Tibial nerve (tissue), 4 donors: ENCODE measurements around the gene CKAP5. TPM values are rescaled to one million over a fixed set of nuclear protein-coding genes. Genes with fewer than 3 reads are reported as not detected.

Experiments
- DNase-seq, 2 donors: peaks; one replicate each; pipeline ENCODE4 v3.0.0-alpha.2; 2019; ENCODE audit warnings: low spot score in 2 of 2
- H3K27ac ChIP-seq, 4 donors: fragments of 200-600 bp; sonication (generic) in 3 of 4; one replicate each; pipeline ENCODE4 v1.5.1; 2017 to 2019; ENCODE audit warnings: mild to moderate bottlenecking in 1 of 4
- H3K27me3 ChIP-seq, 2 donors: fragments of 200-600 bp; sonication (generic) in 1 of 2; one replicate each; pipeline versions ENCODE4 v1.5.1 to v1.6.0; 2017 to 2019
- H3K36me3 ChIP-seq, 3 donors: fragments of 200-600 bp; sonication (generic); one replicate each; pipeline ENCODE4 v1.5.1; 2018 to 2019
- H3K4me1 ChIP-seq, 4 donors: fragments of 200-600 bp; sonication (generic) in 3 of 4; one replicate each; pipeline ENCODE4 v1.5.1; 2017 to 2019
- H3K4me3 ChIP-seq, 4 donors: fragments of 200-600 bp; sonication (generic) in 3 of 4; one replicate each; pipeline ENCODE4 v1.5.1; 2017 to 2019; ENCODE audit warnings: mild to moderate bottlenecking in 1 of 4, moderate library complexity in 1 of 4
- H3K9me3 ChIP-seq, 4 donors: fragments of 200-600 bp; sonication (generic) in 3 of 4; one replicate each; pipeline ENCODE4 v1.5.1; 2017 to 2019
- EP300 ChIP-seq, 2 donors: sonication (generic); formaldehyde crosslinking; IDR thresholded peaks; one replicate each; pipeline ENCODE4 v1.6.1; 2017; ENCODE audit warnings: antibody characterized with exemption in 2 of 2, mild to moderate bottlenecking in 1 of 2
- POLR2A ChIP-seq, 2 donors: fragments of 450-650 bp; IDR thresholded peaks; one replicate each; pipeline ENCODE4 v1.6.1; 2017; ENCODE audit warnings: antibody characterized with exemption in 2 of 2, mild to moderate bottlenecking in 2 of 2, moderate library complexity in 2 of 2
- WGBS, 2 donors: methylation state at CpG; one replicate each; pipeline ENCODE4 v1.1.5; 2018; 5-methylcytosine and 5-hydroxymethylcytosine counted together
- total RNA-seq, 4 donors: library from RNA; depleted of rRNA; stranded (reverse); fragments of >200 nt; gene quantifications; one replicate each; pipeline ENCODE4 v1.1.0, GENCODE V29; 2016
- TF ChIP-seq, protein P1 (sequence below), 5 experiments: fragments of 200-600 bp in 3 of 5; fragments of 450-650 bp in 2 of 5; sonication (generic) in 3 of 5; IDR thresholded peaks; one replicate each; pipeline ENCODE4 v1.5.1; 2016 to 2019; ENCODE audit warnings: antibody characterized with exemption in 5 of 5, mild to moderate bottlenecking in 3 of 5, moderate library complexity in 2 of 5

Gene CKAP5
- total RNA-seq, 4 donors from 2014 or later = 36.9 to 52.7 (median 47.7) TPM

DNA sequence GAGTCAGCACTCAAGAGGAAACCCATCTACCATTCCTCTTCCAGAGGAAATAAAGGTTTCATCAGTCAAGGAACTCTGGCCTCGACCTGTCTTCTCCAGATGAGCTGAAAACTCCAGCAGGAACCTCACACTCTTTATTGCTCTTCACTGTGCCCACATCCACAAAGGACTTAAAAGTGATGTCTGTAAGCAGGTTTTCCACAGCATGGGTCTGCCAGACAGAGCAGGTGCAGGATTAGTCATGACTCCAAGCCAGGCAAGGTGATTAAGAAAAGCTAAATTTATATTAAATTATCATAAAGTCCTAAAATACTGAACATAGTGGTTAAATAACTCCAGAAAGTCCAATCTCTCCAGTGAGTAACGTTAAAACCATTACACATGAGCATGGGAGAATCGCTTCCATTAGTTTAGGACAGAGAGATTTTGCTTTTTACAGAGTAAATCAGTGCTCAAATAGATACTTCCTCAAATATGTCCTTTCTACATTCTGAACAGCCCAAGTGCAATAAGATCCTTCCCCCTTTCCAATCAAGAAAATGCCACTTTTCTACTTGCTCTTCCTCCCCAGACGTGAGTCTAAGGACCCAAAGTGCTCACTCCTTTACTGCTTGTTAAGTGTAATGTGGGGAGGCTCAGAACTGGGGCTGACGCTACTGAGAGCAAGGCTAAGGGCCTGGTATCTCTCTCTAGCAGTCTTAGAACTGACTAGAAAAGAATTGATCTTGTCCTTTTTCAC, 10.7 kb upstream of the CKAP5 start:
- peak overlapping the region in 1 of 4 donors; percentile 4 for H3K27ac ChIP-seq
- H3K36me3 ChIP-seq = peaks cover 0 to 13% (median 0%) of the 10 kb centered on the region in 3 donors
- H3K4me3 ChIP-seq = no peak overlapping the region
- H3K27me3 ChIP-seq = no peaks in the 10 kb centered on the region
- H3K4me1 ChIP-seq = no peaks in the 10 kb centered on the region
- H3K9me3 ChIP-seq = no peaks in the 10 kb centered on the region
- 57 to 72% methylated on average over 5 of the region's 5 CpGs for WGBS, 2 donors
- TF ChIP-seq, protein P1, sequence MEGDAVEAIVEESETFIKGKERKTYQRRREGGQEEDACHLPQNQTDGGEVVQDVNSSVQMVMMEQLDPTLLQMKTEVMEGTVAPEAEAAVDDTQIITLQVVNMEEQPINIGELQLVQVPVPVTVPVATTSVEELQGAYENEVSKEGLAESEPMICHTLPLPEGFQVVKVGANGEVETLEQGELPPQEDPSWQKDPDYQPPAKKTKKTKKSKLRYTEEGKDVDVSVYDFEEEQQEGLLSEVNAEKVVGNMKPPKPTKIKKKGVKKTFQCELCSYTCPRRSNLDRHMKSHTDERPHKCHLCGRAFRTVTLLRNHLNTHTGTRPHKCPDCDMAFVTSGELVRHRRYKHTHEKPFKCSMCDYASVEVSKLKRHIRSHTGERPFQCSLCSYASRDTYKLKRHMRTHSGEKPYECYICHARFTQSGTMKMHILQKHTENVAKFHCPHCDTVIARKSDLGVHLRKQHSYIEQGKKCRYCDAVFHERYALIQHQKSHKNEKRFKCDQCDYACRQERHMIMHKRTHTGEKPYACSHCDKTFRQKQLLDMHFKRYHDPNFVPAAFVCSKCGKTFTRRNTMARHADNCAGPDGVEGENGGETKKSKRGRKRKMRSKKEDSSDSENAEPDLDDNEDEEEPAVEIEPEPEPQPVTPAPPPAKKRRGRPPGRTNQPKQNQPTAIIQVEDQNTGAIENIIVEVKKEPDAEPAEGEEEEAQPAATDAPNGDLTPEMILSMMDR (IDR thresholded peaks at IDR 0.05) = no peak
- TF ChIP-seq POLR2A (IDR thresholded peaks at IDR 0.05) = no peak
- no peak for TF ChIP-seq EP300 (IDR thresholded peaks at IDR 0.05)
- DNase-seq = no peak

DNA sequence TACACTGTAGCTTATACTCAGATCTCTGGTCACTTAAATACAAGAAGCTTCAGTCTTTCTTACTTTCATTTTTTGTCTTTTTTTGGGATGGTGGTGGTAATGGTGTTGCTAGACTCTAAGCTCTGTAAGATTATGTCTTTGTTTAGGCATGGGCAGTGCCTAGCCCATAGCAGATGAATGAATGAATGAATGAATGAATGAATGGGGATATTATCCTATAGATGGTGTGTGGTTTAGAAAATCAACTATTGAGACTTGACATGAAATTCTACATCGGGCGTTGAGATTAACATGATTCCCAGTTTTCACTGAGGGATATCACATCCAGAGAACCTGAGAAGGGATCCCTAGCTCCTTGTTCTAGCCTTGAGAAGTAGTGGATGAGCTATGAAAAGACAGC, 9.8 kb upstream of the CKAP5 start:
- DNase-seq = no peak
- WGBS, 2 donors = 95 to 98% methylated on average over 2 of the region's 2 CpGs
- H3K4me3 ChIP-seq = no peak overlapping the region
- H3K27me3 ChIP-seq = no peaks in the 10 kb centered on the region
- H3K36me3 ChIP-seq = peaks cover 0 to 13% (median 0%) of the 10 kb centered on the region in 3 donors
- H3K9me3 ChIP-seq = no peaks in the 10 kb centered on the region
- TF ChIP-seq, protein P1 (IDR thresholded peaks at IDR 0.05) = no peak
- TF ChIP-seq EP300 (IDR thresholded peaks at IDR 0.05) (no peak), POLR2A (IDR thresholded peaks at IDR 0.05) (no peak)
- no peaks in the 10 kb centered on the region for H3K4me1 ChIP-seq
- H3K27ac ChIP-seq = no peak overlapping the region

DNA sequence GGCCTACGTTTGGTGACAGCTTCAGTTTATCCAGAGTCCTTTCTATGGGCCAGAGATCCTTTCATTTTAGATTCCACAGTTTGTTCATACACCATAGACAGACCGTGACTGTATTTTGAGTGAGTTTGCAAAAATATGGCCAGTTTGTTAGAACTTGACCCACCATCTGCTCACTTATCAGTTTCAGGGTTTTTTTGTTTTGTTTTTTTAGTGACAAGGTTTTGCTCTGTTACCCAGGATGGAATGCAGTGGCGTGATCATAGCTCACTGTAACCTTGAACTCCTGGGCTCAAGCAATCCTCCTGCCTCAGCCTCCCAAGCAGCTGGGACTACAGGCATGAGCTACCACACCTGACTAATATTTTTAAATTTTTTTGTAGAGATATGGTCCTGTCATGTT, 9.1 kb upstream of the CKAP5 start:
- no peak overlapping the region for H3K27ac ChIP-seq
- no peaks in the 10 kb centered on the region for H3K27me3 ChIP-seq
- TF ChIP-seq, protein P1 (IDR thresholded peaks at IDR 0.05) = no peak
- TF ChIP-seq POLR2A (IDR thresholded peaks at IDR 0.05) = no peak
- TF ChIP-seq EP300 (IDR thresholded peaks at IDR 0.05) = no peak
- H3K9me3 ChIP-seq = no peaks in the 10 kb centered on the region
- no peak for DNase-seq
- H3K4me1 ChIP-seq = no peaks in the 10 kb centered on the region
- peaks cover 0 to 13% (median 0%) of the 10 kb centered on the region in 3 donors for H3K36me3 ChIP-seq
- WGBS, 2 donors = 83 to 90% methylated on average over 3 of the region's 3 CpGs
- no peak overlapping the region for H3K4me3 ChIP-seq

DNA sequence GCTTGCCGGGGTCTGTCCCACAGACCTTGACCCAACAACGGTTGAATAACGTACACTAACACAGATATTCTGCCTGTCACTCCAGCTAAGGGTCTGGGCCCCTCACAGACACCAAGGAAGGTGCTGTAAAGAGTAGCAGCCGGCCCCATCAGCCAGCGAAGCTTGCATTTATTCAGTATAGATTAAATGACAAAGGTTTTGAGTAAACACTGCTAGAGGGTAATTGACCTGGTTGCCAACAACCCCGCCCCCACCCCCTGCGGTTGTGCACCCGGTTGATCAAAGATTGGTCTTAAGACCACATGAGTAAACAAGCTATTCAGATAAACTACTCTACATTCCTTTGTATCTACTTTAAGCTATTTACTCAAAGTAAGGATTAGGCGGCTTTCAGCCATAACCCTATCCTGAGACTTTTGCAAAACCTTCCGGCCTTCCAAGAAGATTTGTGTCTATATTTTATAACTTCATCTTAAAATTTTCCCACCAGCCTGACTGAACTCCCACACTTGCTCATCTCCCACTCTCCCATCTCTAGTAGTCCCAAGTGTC, 4.8 kb upstream of the CKAP5 start:
- DNase-seq = no peak
- Histone ChIP-seq H3K27ac (no peak overlapping the region), H3K9me3 (no peaks in the 10 kb centered on the region), H3K4me3 (no peak overlapping the region), H3K4me1 (peaks cover 0 to 7% (median 0%) of the 10 kb centered on the region in 4 donors), H3K27me3 (no peaks in the 10 kb centered on the region), H3K36me3 (no peaks in the 10 kb centered on the region)
- 70 to 72% methylated on average over 10 of the region's 10 CpGs for WGBS, 2 donors
- TF ChIP-seq EP300 (IDR thresholded peaks at IDR 0.05) (no peak), POLR2A (IDR thresholded peaks at IDR 0.05) (no peak)
- TF ChIP-seq, protein P1 (IDR thresholded peaks at IDR 0.05) = no peak

DNA sequence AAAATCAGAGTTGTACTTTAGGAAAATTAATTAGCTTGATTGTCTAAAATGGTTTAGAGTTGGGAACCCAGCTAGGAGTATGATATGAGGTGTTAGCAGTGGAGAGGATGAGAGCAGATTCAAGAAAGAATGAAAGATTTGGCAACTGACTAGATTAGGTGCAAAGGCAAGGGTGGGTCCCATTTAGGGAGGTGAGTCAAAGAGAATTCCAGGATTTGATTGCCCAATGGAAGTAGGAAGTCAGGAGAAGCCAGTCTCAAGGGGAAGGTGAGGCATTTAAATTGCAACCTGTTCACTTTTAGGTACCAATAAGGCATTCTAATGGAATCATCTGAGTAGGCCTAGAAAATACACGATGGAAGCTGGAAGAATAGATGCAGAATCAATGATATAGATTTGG, 3.6 kb upstream of the CKAP5 start:
- DNase-seq = no peak
- no peaks in the 10 kb centered on the region for H3K27me3 ChIP-seq
- H3K36me3 ChIP-seq = no peaks in the 10 kb centered on the region
- H3K4me1 ChIP-seq = peaks cover 0 to 16% (median 8%) of the 10 kb centered on the region in 4 donors
- no peak overlapping the region for H3K27ac ChIP-seq
- TF ChIP-seq POLR2A (IDR thresholded peaks at IDR 0.05) (no peak), EP300 (IDR thresholded peaks at IDR 0.05) (no peak)
- TF ChIP-seq, protein P1 (IDR thresholded peaks at IDR 0.05) = no peak
- H3K9me3 ChIP-seq = no peaks in the 10 kb centered on the region
- WGBS, 2 donors = 89 to 94% methylated on average over 1 of the region's 1 CpG
- H3K4me3 ChIP-seq = no peak overlapping the region
